Astrocyte (in vitro differentiated cells and primary cell): Measurements from ENCODE around the gene C3orf20. TPM values are rescaled to one million over a fixed set of nuclear protein-coding genes. Genes with fewer than 3 reads are reported as not detected.

ENCODE experiments used
- DNase-seq: peaks from one replicate; pipeline ENCODE4 v3.0.0-alpha.2; 2010; ENCODE audit warnings: low read depth
- FAIRE-seq: peaks from 2 replicates; lab custom pipeline; 2011; peaks lifted over from hg19 to GRCh38; lab: Jason Lieb, UNC
- H2AFZ ChIP-seq: 2 replicates; pipeline ENCODE4 v1.6.0; 2012; ENCODE audit warnings: low read depth, low read length, inconsistent platforms
- H3K27ac ChIP-seq: 2 replicates; pipeline ENCODE4 v1.5.1; 2011; ENCODE audit warnings: low read depth, low read length, inconsistent platforms
- H3K27me3 ChIP-seq: 2 replicates; pipeline ENCODE4 v1.6.0; 2011; ENCODE audit warnings: low read length, inconsistent platforms; ENCODE audit not compliant: insufficient read depth
- H3K36me3 ChIP-seq: 2 replicates; pipeline ENCODE4 v1.5.1; 2011; ENCODE audit warnings: low read length, inconsistent platforms; ENCODE audit not compliant: insufficient read depth
- H3K4me1 ChIP-seq: 2 replicates; pipeline ENCODE4 v1.5.1; 2011; ENCODE audit warnings: low read length, inconsistent platforms; ENCODE audit not compliant: insufficient read depth
- H3K4me2 ChIP-seq: 2 replicates; pipeline ENCODE4 v1.6.0; 2012; ENCODE audit warnings: low read length, inconsistent platforms
- H3K4me3 ChIP-seq: 2 replicates; pipeline ENCODE4 v1.5.1; 2011; ENCODE audit warnings: low read depth, mild to moderate bottlenecking, low read length, inconsistent platforms; ENCODE audit not compliant: insufficient read depth
- H3K79me2 ChIP-seq: 2 replicates; pipeline ENCODE4 v1.6.0; 2012; ENCODE audit warnings: mild to moderate bottlenecking, low read length, inconsistent platforms; ENCODE audit not compliant: insufficient read depth
- H3K9ac ChIP-seq: 2 replicates; pipeline ENCODE4 v1.6.0; 2012; ENCODE audit warnings: mild to moderate bottlenecking, low read length, inconsistent platforms
- H3K9me3 ChIP-seq: 2 replicates; pipeline ENCODE4 v1.5.1; 2012; ENCODE audit warnings: low read depth, mild to moderate bottlenecking, low read length, inconsistent platforms; ENCODE audit not compliant: insufficient read depth
- H4K20me1 ChIP-seq: 2 replicates; pipeline ENCODE4 v1.6.0; 2012; ENCODE audit warnings: low read length, inconsistent platforms; ENCODE audit not compliant: insufficient read depth
- H3K27ac Mint-ChIP-seq: one replicate; pipeline ENCODE4 v1.8.0; 2021; ENCODE audit warnings: mild to moderate bottlenecking, mixed read lengths; ENCODE audit not compliant: unreplicated experiment
- H3K27me3 Mint-ChIP-seq: one replicate; pipeline ENCODE4 v1.8.0; 2021; ENCODE audit warnings: low read depth, mixed read lengths; ENCODE audit not compliant: unreplicated experiment
- H3K36me3 Mint-ChIP-seq: one replicate; pipeline ENCODE4 v1.8.0; 2021; ENCODE audit warnings: low read depth, mixed read lengths; ENCODE audit not compliant: unreplicated experiment
- H3K4me1 Mint-ChIP-seq: one replicate; pipeline ENCODE4 v1.8.0; 2021; ENCODE audit warnings: low read depth, mixed read lengths; ENCODE audit not compliant: unreplicated experiment
- H3K4me3 Mint-ChIP-seq: one replicate; pipeline ENCODE4 v1.8.0; 2021; ENCODE audit warnings: mild to moderate bottlenecking, moderate library complexity, mixed read lengths; ENCODE audit not compliant: unreplicated experiment
- H3K9me3 Mint-ChIP-seq: one replicate; pipeline ENCODE4 v1.8.0; 2021; ENCODE audit warnings: mild to moderate bottlenecking, mixed read lengths; ENCODE audit not compliant: unreplicated experiment
- CTCF ChIP-seq: IDR thresholded peaks from 2 replicates; pipeline ENCODE4 v1.5.1; 2011; ENCODE audit warnings: low read depth, mild to moderate bottlenecking, inconsistent platforms, low read length, moderate library complexity; ENCODE audit not compliant: insufficient read depth
- EZH2 ChIP-seq: IDR thresholded peaks from 2 replicates; pipeline ENCODE4 v1.6.1; 2012; ENCODE audit warnings: mild to moderate bottlenecking, low read length, inconsistent platforms; ENCODE audit not compliant: insufficient read depth
- total RNA-seq: library from RNA; stranded (reverse); gene quantifications from 2 replicates; pipeline ENCODE4 v1.2.1, GENCODE V29; 2021

C3orf20 gene
- total RNA-seq, 1 donor from 2014 or later: 0.16 TPM

- Mint-ChIP-seq H3K9me3 (peaks cover 5% of the 10 kb centered on the region), H3K27me3 (peaks cover 17% of the 10 kb centered on the region), H3K4me1 (no peaks in the 10 kb centered on the region), H3K36me3 (peaks cover 3% of the 10 kb centered on the region), H3K4me3 (no peak overlapping the region), H3K27ac (no peak overlapping the region)
- Histone ChIP-seq H3K4me2 (no peak overlapping the region), H3K4me3 (no peak overlapping the region), H3K27me3 (no peaks in the 10 kb centered on the region), H3K36me3 (no peaks in the 10 kb centered on the region), H3K79me2 (no peaks in the 10 kb centered on the region), H3K9ac (no peak overlapping the region), H4K20me1 (no peaks in the 10 kb centered on the region), H3K27ac (no peak overlapping the region), H2AFZ (no peak overlapping the region), H3K4me1 (no peaks in the 10 kb centered on the region), H3K9me3 (no peaks in the 10 kb centered on the region)
- DNase-seq (no peak), FAIRE-seq (no peak)
- TF ChIP-seq CTCF (no peak), EZH2 (no peak)
Observed at GRCh38 chr3:14757153-14757700, 82.3 kb downstream of the C3orf20 start.

- no peak overlapping the region for H3K4me3 Mint-ChIP-seq
- Histone ChIP-seq H3K4me1 (no peaks in the 10 kb centered on the region), H3K27ac (no peak overlapping the region), H3K9me3 (no peaks in the 10 kb centered on the region), H3K9ac (no peak overlapping the region), H2AFZ (no peak overlapping the region), H4K20me1 (no peaks in the 10 kb centered on the region), H3K4me2 (no peak overlapping the region), H3K36me3 (no peaks in the 10 kb centered on the region), H3K4me3 (no peak overlapping the region), H3K79me2 (no peaks in the 10 kb centered on the region), H3K27me3 (no peaks in the 10 kb centered on the region)
- DNase-seq (no peak), FAIRE-seq (no peak)
- H3K4me1 Mint-ChIP-seq: no peaks in the 10 kb centered on the region
- H3K9me3 Mint-ChIP-seq: peaks cover 2% of the 10 kb centered on the region
- peaks cover 3% of the 10 kb centered on the region for H3K36me3 Mint-ChIP-seq
- peaks cover 23% of the 10 kb centered on the region for H3K27me3 Mint-ChIP-seq
- no peak for TF ChIP-seq CTCF
- TF ChIP-seq EZH2: no peak
- H3K27ac Mint-ChIP-seq: no peak overlapping the region
Observed at GRCh38 chr3:14758297-14758696, 83.4 kb downstream of the C3orf20 start.

- DNase-seq: no peak
- Mint-ChIP-seq H3K9me3 (peaks cover 3% of the 10 kb centered on the region), H3K4me3 (no peak overlapping the region), H3K36me3 (peaks cover 3% of the 10 kb centered on the region), H3K27me3 (peaks cover 22% of the 10 kb centered on the region), H3K27ac (no peak overlapping the region), H3K4me1 (no peaks in the 10 kb centered on the region)
- Histone ChIP-seq H3K9me3 (no peaks in the 10 kb centered on the region), H3K27ac (no peak overlapping the region), H3K36me3 (no peaks in the 10 kb centered on the region), H3K4me2 (no peak overlapping the region), H4K20me1 (no peaks in the 10 kb centered on the region), H2AFZ (no peak overlapping the region), H3K4me3 (no peak overlapping the region), H3K4me1 (no peaks in the 10 kb centered on the region), H3K27me3 (no peaks in the 10 kb centered on the region), H3K79me2 (no peaks in the 10 kb centered on the region), H3K9ac (no peak overlapping the region)
- TF ChIP-seq EZH2 (no peak), CTCF (no peak)
- FAIRE-seq: no peak
Observed at GRCh38 chr3:14758959-14759358, 84.0 kb downstream of the C3orf20 start.
